DOHH2 (cell line): Measurements from ENCODE around the gene NAA60.

ENCODE experiments used
- EZH2phosphoT487 ChIP-seq: fragments of 200-600 bp; sonication (generic); IDR thresholded peaks from 2 replicates; pipeline ENCODE4 v1.6.1; 2017; ENCODE audit warnings: borderline replicate concordance, mild to moderate bottlenecking, antibody characterized with exemption, low read length, moderate library complexity, mixed read lengths
- TF ChIP-seq, protein P1 (sequence below): fragments of 200-600 bp; sonication (generic); IDR thresholded peaks from one replicate; pipeline ENCODE4 v1.5.1; 2014; ENCODE audit warnings: antibody characterized with exemption, mild to moderate bottlenecking, low read depth, low read length; ENCODE audit not compliant: poor library complexity, severe bottlenecking

DNA sequence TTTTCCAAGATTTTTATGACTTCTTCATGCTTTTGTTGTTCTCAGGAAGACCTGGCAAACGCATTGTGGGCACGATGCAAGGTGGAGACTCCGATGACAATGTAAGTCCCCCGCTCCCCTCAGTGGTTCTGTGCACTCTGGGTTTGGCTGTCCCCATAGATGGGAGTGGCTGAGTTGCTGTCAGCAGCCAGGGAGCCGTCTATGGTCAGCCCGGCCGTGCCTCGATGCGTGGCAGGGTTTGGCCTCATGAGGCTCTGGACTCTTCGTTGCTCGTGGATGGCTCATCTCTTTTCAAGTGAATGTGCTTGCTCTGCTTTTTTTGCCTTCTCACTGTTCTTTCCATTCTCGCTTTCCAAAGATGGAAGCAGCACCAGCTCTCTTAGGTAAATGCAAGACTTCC lies 89.3 kb downstream of the NAA60 start:
- TF ChIP-seq, protein P1, sequence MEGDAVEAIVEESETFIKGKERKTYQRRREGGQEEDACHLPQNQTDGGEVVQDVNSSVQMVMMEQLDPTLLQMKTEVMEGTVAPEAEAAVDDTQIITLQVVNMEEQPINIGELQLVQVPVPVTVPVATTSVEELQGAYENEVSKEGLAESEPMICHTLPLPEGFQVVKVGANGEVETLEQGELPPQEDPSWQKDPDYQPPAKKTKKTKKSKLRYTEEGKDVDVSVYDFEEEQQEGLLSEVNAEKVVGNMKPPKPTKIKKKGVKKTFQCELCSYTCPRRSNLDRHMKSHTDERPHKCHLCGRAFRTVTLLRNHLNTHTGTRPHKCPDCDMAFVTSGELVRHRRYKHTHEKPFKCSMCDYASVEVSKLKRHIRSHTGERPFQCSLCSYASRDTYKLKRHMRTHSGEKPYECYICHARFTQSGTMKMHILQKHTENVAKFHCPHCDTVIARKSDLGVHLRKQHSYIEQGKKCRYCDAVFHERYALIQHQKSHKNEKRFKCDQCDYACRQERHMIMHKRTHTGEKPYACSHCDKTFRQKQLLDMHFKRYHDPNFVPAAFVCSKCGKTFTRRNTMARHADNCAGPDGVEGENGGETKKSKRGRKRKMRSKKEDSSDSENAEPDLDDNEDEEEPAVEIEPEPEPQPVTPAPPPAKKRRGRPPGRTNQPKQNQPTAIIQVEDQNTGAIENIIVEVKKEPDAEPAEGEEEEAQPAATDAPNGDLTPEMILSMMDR, result no peak
- TF ChIP-seq EZH2phosphoT487, result no peak
